Parathyroid adenoma (tissue), 2 donors: ENCODE measurements around the gene MEF2D.

Source experiments
- H2AFZ ChIP-seq: fragments of 300-600 bp; sonication (generic); one replicate; pipeline ENCODE4 v1.7.0; 2017; ENCODE audit warnings: antibody characterized with exemption, mild to moderate bottlenecking
- H3K27ac ChIP-seq: fragments of 300-600 bp; sonication (generic); one replicate; pipeline ENCODE4 v1.7.0; 2017
- H3K27me3 ChIP-seq: fragments of 300-600 bp; sonication (generic); one replicate; pipeline ENCODE4 v1.7.0; 2017; ENCODE audit warnings: low read length; ENCODE audit not compliant: control insufficient read depth, insufficient read depth
- H3K36me3 ChIP-seq: fragments of 300-600 bp; sonication (generic); one replicate; pipeline ENCODE4 v1.7.0; 2017; ENCODE audit warnings: low read length; ENCODE audit not compliant: control insufficient read depth, insufficient read depth
- H3K4me1 ChIP-seq: fragments of 300-600 bp; sonication (generic); one replicate; pipeline ENCODE4 v1.7.0; 2017; ENCODE audit warnings: control low read depth
- H3K4me2 ChIP-seq: fragments of 300-600 bp; sonication (generic); one replicate; pipeline ENCODE4 v1.7.0; 2017; ENCODE audit warnings: low read length
- H3K4me3 ChIP-seq: fragments of 300-600 bp; sonication (generic); one replicate; pipeline ENCODE4 v1.7.0; 2017; ENCODE audit warnings: low read depth, low read length
- H3K79me2 ChIP-seq: fragments of 300-600 bp; sonication (generic); one replicate; pipeline ENCODE4 v1.7.0; 2017; ENCODE audit warnings: control low read depth
- H3K9ac ChIP-seq: fragments of 300-600 bp; sonication (generic); one replicate; pipeline ENCODE4 v1.7.0; 2017; ENCODE audit warnings: mild to moderate bottlenecking
- H3K9me3 ChIP-seq: fragments of 300-600 bp; sonication (generic); one replicate; pipeline ENCODE4 v1.7.0; 2017; ENCODE audit warnings: low read length; ENCODE audit not compliant: control insufficient read depth
- TF ChIP-seq, protein P1 (sequence below): fragments of 300-600 bp; sonication (generic); IDR thresholded peaks from one replicate; pipeline ENCODE4 v1.7.0; 2017; ENCODE audit warnings: antibody characterized with exemption, mild to moderate bottlenecking
- donor health status: primary hyperparathyroidism.

Gene MEF2D

DNA sequence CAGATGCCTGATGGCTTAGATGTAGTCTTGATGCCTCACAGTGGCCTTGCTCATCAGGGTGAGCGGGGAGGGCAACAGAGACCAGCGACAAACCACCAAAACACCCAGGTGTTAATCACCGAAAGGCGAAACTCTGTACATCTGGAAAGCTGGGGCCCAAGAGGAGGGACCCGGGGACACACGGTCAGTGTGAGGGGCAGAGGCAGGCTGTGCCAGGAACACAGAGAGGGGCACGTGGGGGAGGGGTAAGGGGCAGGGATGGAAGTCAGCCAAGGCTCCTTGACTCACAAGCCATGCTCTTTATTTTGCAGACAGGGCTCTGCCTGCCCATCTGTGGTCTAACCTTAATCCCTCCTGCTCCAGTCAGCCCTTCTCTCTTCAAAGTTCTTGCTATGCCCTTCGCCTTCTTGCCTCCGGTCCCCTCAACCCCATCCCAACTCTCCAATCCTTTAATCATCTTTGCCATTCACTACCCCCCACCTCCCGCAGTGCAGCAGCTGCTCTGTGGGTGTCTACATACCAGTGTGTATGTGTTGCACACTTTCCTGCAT lies 4.3 kb downstream of the MEF2D start:
- H2AFZ ChIP-seq, result no peak overlapping the region
- peaks cover 51% of the 10 kb centered on the region for H3K4me1 ChIP-seq
- no peak overlapping the region for H3K4me3 ChIP-seq
- no peaks in the 10 kb centered on the region for H3K36me3 ChIP-seq
- peaks cover 79% of the 10 kb centered on the region for H3K79me2 ChIP-seq
- H3K27ac ChIP-seq, result peak overlapping the region; percentile 47
- no peaks in the 10 kb centered on the region for H3K9me3 ChIP-seq
- TF ChIP-seq, protein P1, sequence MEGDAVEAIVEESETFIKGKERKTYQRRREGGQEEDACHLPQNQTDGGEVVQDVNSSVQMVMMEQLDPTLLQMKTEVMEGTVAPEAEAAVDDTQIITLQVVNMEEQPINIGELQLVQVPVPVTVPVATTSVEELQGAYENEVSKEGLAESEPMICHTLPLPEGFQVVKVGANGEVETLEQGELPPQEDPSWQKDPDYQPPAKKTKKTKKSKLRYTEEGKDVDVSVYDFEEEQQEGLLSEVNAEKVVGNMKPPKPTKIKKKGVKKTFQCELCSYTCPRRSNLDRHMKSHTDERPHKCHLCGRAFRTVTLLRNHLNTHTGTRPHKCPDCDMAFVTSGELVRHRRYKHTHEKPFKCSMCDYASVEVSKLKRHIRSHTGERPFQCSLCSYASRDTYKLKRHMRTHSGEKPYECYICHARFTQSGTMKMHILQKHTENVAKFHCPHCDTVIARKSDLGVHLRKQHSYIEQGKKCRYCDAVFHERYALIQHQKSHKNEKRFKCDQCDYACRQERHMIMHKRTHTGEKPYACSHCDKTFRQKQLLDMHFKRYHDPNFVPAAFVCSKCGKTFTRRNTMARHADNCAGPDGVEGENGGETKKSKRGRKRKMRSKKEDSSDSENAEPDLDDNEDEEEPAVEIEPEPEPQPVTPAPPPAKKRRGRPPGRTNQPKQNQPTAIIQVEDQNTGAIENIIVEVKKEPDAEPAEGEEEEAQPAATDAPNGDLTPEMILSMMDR, result no peak
- peak overlapping the region; percentile 5 for H3K4me2 ChIP-seq
- no peaks in the 10 kb centered on the region for H3K27me3 ChIP-seq
- H3K9ac ChIP-seq, result no peak overlapping the region

DNA sequence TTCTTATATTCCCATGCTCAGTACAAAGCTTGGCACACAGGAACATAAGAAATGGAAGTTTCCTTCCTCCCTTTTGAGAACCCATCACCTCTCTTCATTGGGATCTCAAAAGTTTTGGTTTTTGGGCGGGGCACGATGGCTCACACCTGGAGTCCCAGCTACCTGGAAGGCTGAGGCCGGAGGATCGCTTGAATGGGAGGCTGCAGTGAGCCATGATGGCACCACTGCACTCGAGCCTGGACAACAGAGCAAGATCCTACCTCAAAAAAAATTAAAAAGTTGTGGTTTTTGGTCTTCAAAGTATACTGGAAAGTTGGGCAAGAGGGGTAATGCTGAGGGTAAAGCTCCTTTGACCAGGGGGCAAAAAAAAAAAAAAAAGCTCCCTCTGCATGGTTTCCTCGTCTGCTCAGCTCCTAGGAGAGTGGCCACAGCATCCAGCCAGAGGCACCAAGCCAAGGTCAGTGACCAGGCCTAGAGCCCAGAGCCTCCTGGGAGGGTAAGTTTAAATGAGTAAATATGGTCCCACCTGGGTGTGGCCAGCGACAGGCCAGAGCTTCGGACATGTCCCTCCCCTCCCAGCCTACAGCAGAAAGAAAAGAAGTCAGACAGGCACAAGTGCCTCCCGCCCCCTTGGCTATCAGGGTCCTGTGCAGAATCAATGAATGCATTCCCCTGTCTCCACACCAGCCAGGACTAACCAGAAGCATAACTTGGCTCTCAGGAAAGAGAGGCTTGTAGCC lies 5.0 kb downstream of the MEF2D start:
- H3K9me3 ChIP-seq, result no peaks in the 10 kb centered on the region
- peaks cover 84% of the 10 kb centered on the region for H3K79me2 ChIP-seq
- no peak overlapping the region for H3K4me3 ChIP-seq
- peak overlapping the region; percentile 5 for H3K4me2 ChIP-seq
- TF ChIP-seq, protein P1, result no peak
- no peak overlapping the region for H3K9ac ChIP-seq
- peaks cover 58% of the 10 kb centered on the region for H3K4me1 ChIP-seq
- H3K27me3 ChIP-seq, result no peaks in the 10 kb centered on the region
- H3K36me3 ChIP-seq, result no peaks in the 10 kb centered on the region
- peak overlapping the region; percentile 89 for H3K27ac ChIP-seq
- no peak overlapping the region for H2AFZ ChIP-seq

DNA sequence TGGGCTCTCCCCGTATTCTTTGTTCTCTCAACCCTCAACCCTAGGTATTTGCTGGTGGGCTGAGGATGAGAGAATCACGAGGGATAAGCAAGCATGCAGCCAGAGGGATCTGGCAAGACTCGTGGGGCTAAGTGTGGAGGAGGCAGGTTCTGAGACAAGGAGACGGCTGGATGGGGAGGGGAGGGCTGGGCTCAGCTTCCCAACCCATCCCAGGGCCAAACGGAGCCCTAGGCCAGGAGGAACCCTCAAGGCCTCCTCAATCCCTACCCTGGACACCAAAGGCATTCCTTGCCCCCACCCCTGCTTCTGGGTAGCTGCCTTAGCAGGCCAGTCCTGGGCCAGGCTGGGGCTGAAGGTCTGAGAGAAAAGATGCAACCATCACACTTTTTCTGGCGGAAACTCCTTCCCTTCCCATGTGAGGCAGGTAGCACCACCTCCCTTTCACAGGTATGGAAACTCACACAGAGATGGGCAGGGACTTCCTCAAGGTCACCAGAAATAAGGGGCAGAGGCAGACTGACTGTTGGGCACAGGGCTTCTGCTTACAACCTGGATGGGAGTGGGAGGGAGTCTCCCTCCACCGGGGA lies 6.2 kb downstream of the MEF2D start:
- Histone ChIP-seq H3K9ac (no peak overlapping the region), H3K9me3 (no peaks in the 10 kb centered on the region), H3K79me2 (peaks cover 83% of the 10 kb centered on the region), H3K36me3 (no peaks in the 10 kb centered on the region), H3K4me3 (no peak overlapping the region), H3K27me3 (no peaks in the 10 kb centered on the region), H2AFZ (no peak overlapping the region), H3K4me1 (peaks cover 66% of the 10 kb centered on the region), H3K4me2 (peak overlapping the region; percentile 21), H3K27ac (peak overlapping the region; percentile 89)
- TF ChIP-seq, protein P1, result no peak

DNA sequence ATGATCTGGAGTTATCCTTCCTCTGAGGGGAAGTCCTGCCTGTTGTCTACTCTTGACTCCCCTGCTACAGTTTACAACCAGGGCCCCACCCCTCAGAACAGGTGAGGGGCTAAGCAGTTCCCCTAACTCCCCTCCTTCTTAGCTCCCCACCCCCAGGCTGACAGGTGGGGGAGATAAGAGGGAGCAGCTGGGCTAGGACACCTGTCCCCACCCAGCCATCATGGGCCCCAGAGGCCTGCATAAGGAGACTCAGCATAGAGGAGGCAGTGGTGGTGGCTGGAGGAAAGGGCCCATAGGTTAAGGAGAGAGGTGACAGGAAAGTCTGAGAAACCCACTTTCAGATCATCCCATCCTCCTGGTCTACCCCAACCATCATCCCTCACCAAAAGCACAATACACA lies 6.8 kb downstream of the MEF2D start:
- H3K9ac ChIP-seq, result no peak overlapping the region
- no peaks in the 10 kb centered on the region for H3K36me3 ChIP-seq
- peak overlapping the region; percentile 89 for H3K27ac ChIP-seq
- peaks cover 77% of the 10 kb centered on the region for H3K79me2 ChIP-seq
- no peak overlapping the region for H3K4me3 ChIP-seq
- no peaks in the 10 kb centered on the region for H3K27me3 ChIP-seq
- no peak overlapping the region for H2AFZ ChIP-seq
- peak overlapping the region; percentile 21 for H3K4me2 ChIP-seq
- no peaks in the 10 kb centered on the region for H3K9me3 ChIP-seq
- peaks cover 71% of the 10 kb centered on the region for H3K4me1 ChIP-seq
- TF ChIP-seq, protein P1, result no peak
